Body of pancreas (tissue), 4 donors: ENCODE data around the gene TENT5A.

Experiments used
- CTCF ChIP-seq, 7 experiments: fragments of 450-650 bp in 4 of 7; fragments of 200-600 bp in 3 of 7; sonication (generic) in 3 of 7; IDR thresholded peaks; one replicate each; pipeline ENCODE4 v1.5.1; 2016 to 2019; ENCODE audit warnings: antibody characterized with exemption in 7 of 7
- POLR2A ChIP-seq, 3 donors: fragments of 450-650 bp; IDR thresholded peaks; one replicate each; pipeline ENCODE4 v1.6.1; 2016; ENCODE audit warnings: antibody characterized with exemption in 3 of 3, mild to moderate bottlenecking in 2 of 3

GRCh38 chr6:81786150-81786549, 33.7 kb upstream of the TENT5A start:
- TF ChIP-seq CTCF (IDR thresholded peaks at IDR 0.05) (no peak), POLR2A (IDR thresholded peaks at IDR 0.05) (no peak)
